GM18517 (cell line): ENCODE measurements around the gene ACTC1.
"Not testable (repeated sequence)": the region's sequence is repeated elsewhere in the genome, so short reads cannot be mapped to it uniquely, and the experiment has no call there.

Source experiments
- ATAC-seq: cut with Tn5 transposase; IDR thresholded peaks from one replicate; pipeline ENCODE4 v1.9.1; 2021; ENCODE audit warnings: mild to moderate bottlenecking, moderate library complexity; ENCODE audit not compliant: unreplicated experiment

The ACTC1 gene

GRCh38 chr15:34795267-34796081 is at the start of gene ACTC1:
ACTC1 (minus strand) TSS chr15:34795549; CDS start chr15:34794808, 741 bp downstream.
- ATAC-seq, result no peak

DNA sequence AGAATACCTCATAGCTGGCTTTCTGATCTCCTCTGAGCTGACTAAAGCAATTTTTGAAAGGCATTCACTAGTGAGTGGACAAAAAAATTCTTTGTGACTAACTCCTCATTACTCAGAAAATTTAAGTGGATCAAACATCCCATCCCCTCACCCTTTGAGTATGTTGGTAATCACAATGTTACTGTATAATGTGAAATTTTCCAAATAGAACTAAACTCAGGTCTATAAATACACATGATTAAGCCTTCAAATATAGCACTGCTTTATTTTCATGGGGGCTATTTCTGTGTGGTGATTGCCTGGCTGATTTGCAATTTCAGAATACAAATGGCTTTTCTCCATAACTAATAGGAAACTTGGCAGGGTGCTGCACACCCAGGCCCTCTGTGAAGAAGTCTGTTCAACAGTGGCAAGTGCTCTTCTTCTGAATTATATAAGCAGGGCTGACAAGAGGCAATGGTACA is 45.9 kb upstream of the ACTC1 start:
- ATAC-seq, result no peak

GRCh38 chr15:34838282-34838681 is 42.9 kb upstream of the ACTC1 start:
- no peak for ATAC-seq

DNA sequence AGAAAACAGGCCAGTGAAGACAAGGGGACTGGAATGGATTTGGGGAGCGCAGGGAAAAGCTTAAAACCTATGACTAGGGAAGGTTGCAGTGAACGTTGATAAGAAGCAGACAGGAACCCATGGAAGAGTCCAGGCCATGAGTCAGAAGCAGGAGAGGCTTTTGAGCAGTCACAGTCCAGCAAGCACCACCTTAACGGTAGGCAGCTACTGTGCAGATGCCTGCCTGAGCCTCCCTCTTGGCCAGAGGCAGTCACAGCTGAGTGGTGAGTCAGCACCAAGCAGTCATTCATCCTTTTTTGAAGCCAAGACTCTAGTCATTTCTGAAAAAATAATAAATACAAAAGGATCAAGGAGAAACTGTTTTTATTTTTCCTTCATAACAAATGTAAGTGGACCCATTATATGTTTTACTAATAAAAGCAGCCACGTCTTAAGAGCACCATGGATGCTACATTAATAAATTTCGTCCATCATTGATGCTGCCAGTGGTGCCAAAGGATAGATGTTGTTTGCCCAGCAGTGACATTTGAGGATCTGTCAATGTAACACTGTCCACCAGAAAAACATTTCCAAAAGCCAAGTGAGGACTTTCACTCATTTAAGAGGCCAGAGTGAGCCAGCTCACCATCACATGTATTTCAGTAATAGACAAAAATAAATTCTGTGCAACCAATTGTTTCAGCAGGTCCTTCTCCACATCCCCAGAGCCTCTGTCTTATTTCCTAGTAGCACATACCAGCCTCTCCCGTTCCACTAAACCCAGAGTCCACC is 42.1 kb upstream of the ACTC1 start:
- no peak for ATAC-seq

DNA sequence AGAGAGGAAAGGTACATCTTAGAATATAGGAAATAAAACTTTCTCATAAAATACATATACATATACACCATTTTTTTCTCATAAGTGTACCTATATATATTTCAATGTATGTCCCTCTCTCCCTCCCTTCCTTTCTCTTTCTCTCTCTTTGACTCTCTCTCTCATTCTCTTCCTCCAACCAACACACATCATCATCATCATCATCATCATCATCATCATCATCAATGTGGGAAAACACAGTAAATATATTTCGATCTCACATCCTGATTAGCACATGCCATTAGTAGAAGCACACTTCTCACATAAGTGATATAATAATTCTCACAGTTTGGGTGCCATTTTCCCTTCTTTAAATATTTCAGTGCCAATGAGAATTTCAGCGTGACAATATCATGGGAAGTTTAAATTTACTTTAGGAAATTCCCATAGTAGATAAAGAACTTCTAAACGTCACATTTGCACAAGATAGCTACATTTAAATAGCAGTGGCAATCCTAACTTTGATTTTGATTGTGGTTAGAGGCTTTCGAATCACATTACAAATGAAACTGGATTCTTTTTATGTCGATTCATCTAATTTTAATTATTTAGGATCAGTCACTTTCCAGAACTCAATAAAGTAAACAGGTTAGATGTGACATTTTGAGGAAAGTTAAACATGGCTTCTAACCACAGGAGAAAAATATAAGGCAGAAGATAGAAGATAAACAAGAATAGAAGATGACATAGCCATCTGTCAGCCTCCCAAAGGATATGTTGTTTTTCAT is 33.0 kb upstream of the ACTC1 start:
- no peak for ATAC-seq

GRCh38 chr15:34821831-34822230 is 26.5 kb upstream of the ACTC1 start:
- ATAC-seq, result no peak

GRCh38 chr15:34820110-34820509 is 24.8 kb upstream of the ACTC1 start:
- no peak for ATAC-seq

- ATAC-seq, result no peak
Observed at GRCh38 chr15:34818526-34818925, 23.2 kb upstream of the ACTC1 start.

DNA sequence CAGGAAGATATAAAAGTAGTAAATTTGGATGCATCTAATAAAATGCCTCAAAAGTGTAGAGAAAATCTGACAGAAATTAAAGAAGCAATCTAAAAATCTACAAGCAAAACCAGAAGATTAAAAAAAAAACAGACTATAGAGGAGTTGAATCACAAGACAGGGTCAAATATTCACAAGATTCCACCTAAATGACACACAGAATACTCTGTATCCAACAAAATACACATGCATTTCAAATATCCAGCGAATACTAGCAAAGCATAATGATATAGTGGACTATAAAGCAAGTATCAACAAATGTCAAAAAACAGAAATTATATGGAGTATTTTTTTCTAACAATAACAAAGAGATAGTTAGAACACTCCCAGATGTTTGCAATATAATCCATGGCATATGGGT is 20.5 kb upstream of the ACTC1 start:
- no peak for ATAC-seq

GRCh38 chr15:34813446-34814190 is 18.3 kb upstream of the ACTC1 start:
- no peak for ATAC-seq

DNA sequence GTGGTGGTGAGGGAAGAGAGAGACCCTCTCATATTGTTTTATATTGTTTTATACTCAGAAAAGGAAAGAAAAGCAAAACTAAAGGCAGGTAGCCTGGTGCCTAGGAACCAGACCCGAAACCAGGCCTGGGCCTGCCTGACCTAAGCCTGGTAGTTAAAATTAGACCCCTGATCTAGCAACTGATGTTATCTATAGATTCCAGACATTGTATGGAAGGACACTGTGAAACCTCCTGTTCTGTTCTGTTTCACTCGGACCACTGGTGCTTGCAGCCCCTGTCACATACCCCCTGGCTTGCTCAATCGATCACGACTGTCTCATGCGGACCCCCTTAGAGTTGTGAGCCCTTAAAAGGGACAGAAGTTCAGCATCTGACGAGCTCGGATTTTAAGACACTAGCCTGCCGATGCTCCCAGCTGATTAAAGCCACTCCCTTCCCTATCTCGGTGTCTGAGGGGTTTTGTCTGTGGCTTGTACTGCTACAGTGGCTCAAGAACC is 17.6 kb upstream of the ACTC1 start:
- ATAC-seq, result not testable (repeated sequence)

DNA sequence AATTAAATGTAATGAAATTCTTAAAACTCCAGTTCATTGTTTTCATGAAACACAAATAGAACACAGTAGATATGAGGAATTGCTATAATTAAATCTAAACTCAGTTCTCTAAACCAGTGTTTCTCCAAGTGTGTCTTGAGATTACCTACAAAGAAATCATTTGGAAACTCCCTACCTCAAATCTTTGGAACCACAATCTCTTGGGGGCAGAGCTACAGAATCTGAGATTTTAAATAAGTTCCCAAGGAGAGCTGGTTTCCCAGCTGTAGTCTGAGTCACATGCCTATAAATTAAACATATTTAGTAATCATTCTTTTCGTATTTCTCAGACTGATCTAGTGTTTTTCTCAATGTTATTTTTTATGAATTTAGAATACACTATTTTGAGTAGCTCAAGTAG is 17.0 kb upstream of the ACTC1 start:
- ATAC-seq, result no peak

- no peak for ATAC-seq
Observed at GRCh38 chr15:34810443-34811129, 15.2 kb upstream of the ACTC1 start.

DNA sequence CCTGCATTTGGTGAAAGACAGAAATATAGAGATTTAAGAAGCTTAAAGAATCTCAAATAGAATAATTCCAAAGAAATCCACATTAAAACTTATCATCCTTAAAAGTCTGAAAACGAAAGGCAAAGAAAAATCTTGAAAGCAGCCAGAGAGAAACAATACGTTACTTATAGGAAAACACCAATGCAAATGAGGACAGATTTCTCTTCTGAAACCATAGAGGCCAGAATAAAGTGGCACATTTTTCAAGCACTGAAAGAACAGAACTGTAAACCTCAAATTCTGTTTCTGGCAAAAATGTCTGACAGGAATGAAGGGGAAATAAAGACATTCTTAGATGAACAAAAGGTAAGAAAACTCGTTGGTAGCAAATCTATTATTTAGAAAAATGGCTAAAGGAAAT is 13.8 kb upstream of the ACTC1 start:
- no peak for ATAC-seq

- ATAC-seq, result no peak
Observed at GRCh38 chr15:34808016-34808415, 12.7 kb upstream of the ACTC1 start.

GRCh38 chr15:34807241-34807640 is 11.9 kb upstream of the ACTC1 start:
- ATAC-seq, result not testable (repeated sequence)

GRCh38 chr15:34804776-34805175 is 9.4 kb upstream of the ACTC1 start:
- ATAC-seq, result no peak

DNA sequence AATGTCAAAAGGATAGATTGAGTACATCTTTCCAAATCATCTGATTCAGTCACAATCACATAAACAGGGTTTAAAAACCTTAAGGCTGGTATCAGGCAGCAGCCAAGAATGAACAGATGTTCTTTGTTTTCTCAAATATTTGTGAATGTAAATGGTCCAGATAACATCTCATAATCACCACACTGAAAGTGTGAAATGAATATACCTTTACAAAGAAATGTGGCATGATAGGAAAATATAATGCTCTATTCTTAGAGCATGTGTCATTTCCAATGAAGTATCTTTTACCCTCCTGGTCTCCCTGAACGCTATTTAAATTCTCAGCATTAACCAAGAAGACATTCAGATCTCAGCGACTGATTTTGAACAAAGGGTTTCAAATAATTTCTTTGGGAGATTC is 8.8 kb upstream of the ACTC1 start:
- no peak for ATAC-seq

GRCh38 chr15:34802803-34803750 is 7.7 kb upstream of the ACTC1 start:
- ATAC-seq, result no peak
